Endothelial cell of umbilical vein (primary cell): ENCODE results near the gene TEP1. TPM values are rescaled to one million over a fixed set of nuclear protein-coding genes. Genes with fewer than 3 reads are reported as not detected.

Experiments used
- BruUV-seq: library from RNA; stranded (reverse); fragments of 400-500 nt; replicated peaks from 2 replicates; lab custom pipeline; 2021; lab: Mats Ljungman, UMichigan
- CTCF ChIA-PET: fragments of 300-600, 350-600 bp; sonication (Branson Sonifier 250); formaldehyde crosslinking; loops from one replicate; lab custom pipeline; 2021; ENCODE audit warnings: antibody characterized with exemption, inconsistent platforms; lab: Charles Lee
- POLR2A ChIA-PET: fragments of 300-600, 350-600 bp; sonication (Branson Sonifier 250); formaldehyde crosslinking; loops from one replicate; lab custom pipeline; 2021; ENCODE audit warnings: antibody characterized with exemption, inconsistent platforms; lab: Charles Lee
- DNase-seq: peaks from one replicate; pipeline ENCODE4 v3.0.0-alpha.2; 2011; ENCODE audit warnings: low read depth, low spot score
- FAIRE-seq: peaks from 2 replicates; lab custom pipeline; 2011; peaks lifted over from hg19 to GRCh38; lab: Jason Lieb, UNC
- H2AFZ ChIP-seq: 2 replicates; pipeline ENCODE4 v1.6.0; 2012; ENCODE audit warnings: low read depth, low read length, control low read depth, inconsistent platforms
- H3K27ac ChIP-seq: 2 replicates; pipeline ENCODE4 v1.5.1; 2011; ENCODE audit warnings: low read depth, mild to moderate bottlenecking, control low read depth, low read length, moderate library complexity; ENCODE audit not compliant: insufficient read depth
- H3K27me3 ChIP-seq, 2 experiments: 2 replicates each; pipeline versions ENCODE4 v1.6.0 to v1.6.1; 2011; ENCODE audit warnings: low read length in 2 of 2, mixed read lengths in 1 of 2; ENCODE audit not compliant: control insufficient read depth in 2 of 2, insufficient read depth in 2 of 2
- H3K36me3 ChIP-seq, 2 experiments: 2 replicates in 1 of 2; 3 replicates in 1 of 2; pipeline ENCODE4 v1.5.1; 2011; ENCODE audit warnings: low read length in 2 of 2, mild to moderate bottlenecking in 1 of 2, moderate library complexity in 1 of 2; ENCODE audit not compliant: control insufficient read depth in 2 of 2, insufficient read depth in 2 of 2; ENCODE audit errors: extremely low read depth in 1 of 2
- H3K4me1 ChIP-seq: 3 replicates; pipeline ENCODE4 v1.5.1; 2011; ENCODE audit warnings: mild to moderate bottlenecking, low read length; ENCODE audit not compliant: control insufficient read depth, insufficient read depth; ENCODE audit errors: extremely low read depth
- H3K4me2 ChIP-seq: 2 replicates; pipeline ENCODE4 v1.6.1; 2011; ENCODE audit warnings: low read length, control low read depth, mixed read lengths; ENCODE audit not compliant: insufficient read depth
- H3K4me3 ChIP-seq, 3 experiments: fragments of 200-600 bp in 1 of 3; sonication (generic), shearing (Covaris generic) in 1 of 3; replicated peaks in 1 of 3; 2 replicates each; pipeline ENCODE4 v1.5.1; 2011 to 2016; ENCODE audit warnings: control low read depth in 3 of 3, low read length in 3 of 3, mild to moderate bottlenecking in 2 of 3, inconsistent platforms in 1 of 3, low read depth in 1 of 3, moderate library complexity in 1 of 3; ENCODE audit not compliant: insufficient read depth in 1 of 3
- H3K79me2 ChIP-seq: 2 replicates; pipeline ENCODE4 v1.6.0; 2012; ENCODE audit warnings: low read length, inconsistent platforms; ENCODE audit not compliant: control insufficient read depth, insufficient read depth
- H3K9ac ChIP-seq: replicated peaks from 2 replicates; pipeline ENCODE3; 2011; ENCODE audit warnings: low read length, control low read depth; ENCODE audit not compliant: insufficient read depth; ENCODE audit errors: extremely low read depth
- H3K9me1 ChIP-seq: replicated peaks from 3 replicates; pipeline ENCODE4 v1.6.0; 2011; ENCODE audit warnings: mild to moderate bottlenecking, low read length; ENCODE audit not compliant: control insufficient read depth, insufficient read depth; ENCODE audit errors: extremely low read depth
- H3K9me3 ChIP-seq: replicated peaks from 2 replicates; pipeline ENCODE4 v1.5.1; 2012; ENCODE audit warnings: low read length, inconsistent platforms; ENCODE audit not compliant: control insufficient read depth, insufficient read depth
- H4K20me1 ChIP-seq: replicated peaks from 2 replicates; pipeline ENCODE3; 2011; ENCODE audit warnings: mild to moderate bottlenecking, low read length; ENCODE audit not compliant: control insufficient read depth, insufficient read depth; ENCODE audit errors: extremely low read depth
- CTCF ChIP-seq, 2 donors: IDR thresholded peaks; 1 replicate in 1 of 2; 2 replicates in 1 of 2; pipeline ENCODE4 v1.5.1; 2011; ENCODE audit warnings: low read length in 2 of 2, mild to moderate bottlenecking in 2 of 2, moderate library complexity in 2 of 2, control low read depth in 1 of 2, inconsistent platforms in 1 of 2, low read depth in 1 of 2; ENCODE audit not compliant: insufficient read depth in 1 of 2; ENCODE audit errors: extremely low read depth in 1 of 2
- EZH2 ChIP-seq: IDR thresholded peaks from 2 replicates; pipeline ENCODE4 v1.6.1; 2012; ENCODE audit warnings: borderline replicate concordance, low read depth, mild to moderate bottlenecking, moderate library complexity, low read length, inconsistent platforms; ENCODE audit not compliant: severe bottlenecking
- FOS ChIP-seq: IDR thresholded peaks from 2 replicates; pipeline ENCODE4 v1.6.1; 2011; ENCODE audit warnings: mild to moderate bottlenecking, low read length, moderate library complexity, borderline replicate concordance; ENCODE audit not compliant: insufficient read depth
- GATA2 ChIP-seq: IDR thresholded peaks from 2 replicates; pipeline ENCODE4 v1.7.0; 2011; ENCODE audit warnings: low read depth, mild to moderate bottlenecking, moderate library complexity, mixed read lengths, low read length; ENCODE audit not compliant: insufficient read length, insufficient read depth
- MAX ChIP-seq: IDR thresholded peaks from 2 replicates; pipeline ENCODE4 v1.6.1; 2011; ENCODE audit not compliant: insufficient read depth, insufficient read length
- MYC ChIP-seq: IDR thresholded peaks from one replicate; pipeline ENCODE4 v1.6.1; 2011; ENCODE audit warnings: mild to moderate bottlenecking, low read depth, low read length
- POLR2A ChIP-seq: IDR thresholded peaks from 2 replicates; pipeline ENCODE4 v1.6.1; 2012; ENCODE audit warnings: low read depth, mild to moderate bottlenecking, control low read depth, low read length
- POLR2AphosphoS5 ChIP-seq: IDR thresholded peaks from 2 replicates; pipeline ENCODE4 v1.6.1; 2012; ENCODE audit warnings: low read depth, mild to moderate bottlenecking, control low read depth, low read length, moderate library complexity; ENCODE audit not compliant: insufficient read depth
- dilution Hi-C: fragments of 300-500 bp; cut with MboI; formaldehyde crosslinking; loops from one replicate; pipeline ENCODE4 v1.15.0; 2019; ENCODE audit warnings: low sequenced_read_pairs; ENCODE audit not compliant: extremely low pct_ligation_motif_present
- intact Hi-C: fragments of 100-400 bp; cut with micrococcal nuclease; formaldehyde crosslinking; loops from one replicate; pipeline ENCODE4 v1.10.0; 2022
- polyA plus RNA-seq, 4 experiments: library from polyadenylated mRNA; depleted of rRNA in 3 of 4; stranded (reverse) in 3 of 4; unstranded in 1 of 4; fragments of >200 nt; gene quantifications; 2 replicates each; pipeline versions ENCODE4 v1.2.1 to v1.2.3, GENCODE V29; 2011 to 2012; ENCODE audit warnings: missing spikeins in 1 of 4
- total RNA-seq: library from RNA; stranded (reverse); gene quantifications from 2 replicates; pipeline ENCODE4 v1.2.3, GENCODE V29; 2021

The TEP1 gene
- total and polyA plus RNA-seq, 2 donors (not counting 3 experiments of a cell fraction or from before 2014, with no cell fraction given), result 19.6 to 44.6 TPM

- Histone ChIP-seq H3K27me3 (no peaks in the 10 kb centered on the region), H3K27ac (no peak overlapping the region), H3K4me2 (no peak overlapping the region), H4K20me1 (no peaks in the 10 kb centered on the region), H3K9ac (no peak overlapping the region), H3K36me3 (peaks cover 2 to 26% of the 10 kb centered on the region in 2 experiments), H3K9me3 (no peaks in the 10 kb centered on the region), H3K9me1 (no peaks in the 10 kb centered on the region), H2AFZ (no peak overlapping the region), H3K4me3 (no peak overlapping the region), H3K4me1 (peaks cover 25% of the 10 kb centered on the region), H3K79me2 (peaks cover 62% of the 10 kb centered on the region)
- DNase-seq (no peak), FAIRE-seq (no peak)
- dilution Hi-C loops (no loop called here), intact Hi-C loops (no loop called here)
- POLR2A ChIA-PET, result interaction anchor here (1.7 kb wide), 1 partner anchor 13 kb away, joined by 10 read pairs; the partner anchor contains the start of gene PARP2
- CTCF ChIA-PET, result interaction anchor here (1.6 to 5.9 kb wide), 5 partner anchors 14 to 362 kb away, joined by 4 to 83 read pairs (median 39); partner anchors contain the start of gene PARP2
- BruUV-seq, result no TSS peak
- TF ChIP-seq POLR2AphosphoS5, result no peak
- no peak for TF ChIP-seq EZH2
- no peak for TF ChIP-seq POLR2A
- no peak for TF ChIP-seq MYC
- TF ChIP-seq FOS, result no peak
- no peak for TF ChIP-seq CTCF (IDR thresholded peaks at IDR 0.05; ENCODE audit: extremely low read depth in 1 of 2, insufficient read depth in 1 of 2, low read depth in 1 of 2, low read length in 2 of 2)
- TF ChIP-seq GATA2, result no peak
- TF ChIP-seq MAX, result no peak
These were observed 83.9 kb downstream of the TEP1 start for GRCh38 chr14:20329355-20329754.
